Tibial nerve (tissue), 4 donors: ENCODE data around the gene SHMT2. TPM values are rescaled to one million over a fixed set of nuclear protein-coding genes. Genes with fewer than 3 reads are reported as not detected.

Experiments used
- DNase-seq, 2 donors: peaks; one replicate each; pipeline ENCODE4 v3.0.0-alpha.2; 2019; ENCODE audit warnings: low spot score in 2 of 2
- H3K27ac ChIP-seq, 4 donors: fragments of 200-600 bp; sonication (generic) in 3 of 4; one replicate each; pipeline ENCODE4 v1.5.1; 2017 to 2019; ENCODE audit warnings: mild to moderate bottlenecking in 1 of 4
- H3K27me3 ChIP-seq, 2 donors: fragments of 200-600 bp; sonication (generic) in 1 of 2; one replicate each; pipeline versions ENCODE4 v1.5.1 to v1.6.0; 2017 to 2019
- H3K36me3 ChIP-seq, 3 donors: fragments of 200-600 bp; sonication (generic); one replicate each; pipeline ENCODE4 v1.5.1; 2018 to 2019
- H3K4me1 ChIP-seq, 4 donors: fragments of 200-600 bp; sonication (generic) in 3 of 4; one replicate each; pipeline ENCODE4 v1.5.1; 2017 to 2019
- H3K4me3 ChIP-seq, 4 donors: fragments of 200-600 bp; sonication (generic) in 3 of 4; one replicate each; pipeline ENCODE4 v1.5.1; 2017 to 2019; ENCODE audit warnings: mild to moderate bottlenecking in 1 of 4, moderate library complexity in 1 of 4
- H3K9me3 ChIP-seq, 4 donors: fragments of 200-600 bp; sonication (generic) in 3 of 4; one replicate each; pipeline ENCODE4 v1.5.1; 2017 to 2019
- CTCF ChIP-seq, 5 experiments: fragments of 200-600 bp in 3 of 5; fragments of 450-650 bp in 2 of 5; sonication (generic) in 3 of 5; IDR thresholded peaks; one replicate each; pipeline ENCODE4 v1.5.1; 2016 to 2019; ENCODE audit warnings: antibody characterized with exemption in 5 of 5, mild to moderate bottlenecking in 3 of 5, moderate library complexity in 2 of 5
- EP300 ChIP-seq, 2 donors: sonication (generic); formaldehyde crosslinking; IDR thresholded peaks; one replicate each; pipeline ENCODE4 v1.6.1; 2017; ENCODE audit warnings: antibody characterized with exemption in 2 of 2, mild to moderate bottlenecking in 1 of 2
- POLR2A ChIP-seq, 2 donors: fragments of 450-650 bp; IDR thresholded peaks; one replicate each; pipeline ENCODE4 v1.6.1; 2017; ENCODE audit warnings: antibody characterized with exemption in 2 of 2, mild to moderate bottlenecking in 2 of 2, moderate library complexity in 2 of 2
- WGBS, 2 donors: methylation state at CpG; one replicate each; pipeline ENCODE4 v1.1.5; 2018; 5-methylcytosine and 5-hydroxymethylcytosine counted together
- total RNA-seq, 4 donors: library from RNA; depleted of rRNA; stranded (reverse); fragments of >200 nt; gene quantifications; one replicate each; pipeline ENCODE4 v1.1.0, GENCODE V29; 2016

The SHMT2 gene
- total RNA-seq, 4 donors from 2014 or later: 18.4 to 77.3 (median 32.6) TPM

DNA sequence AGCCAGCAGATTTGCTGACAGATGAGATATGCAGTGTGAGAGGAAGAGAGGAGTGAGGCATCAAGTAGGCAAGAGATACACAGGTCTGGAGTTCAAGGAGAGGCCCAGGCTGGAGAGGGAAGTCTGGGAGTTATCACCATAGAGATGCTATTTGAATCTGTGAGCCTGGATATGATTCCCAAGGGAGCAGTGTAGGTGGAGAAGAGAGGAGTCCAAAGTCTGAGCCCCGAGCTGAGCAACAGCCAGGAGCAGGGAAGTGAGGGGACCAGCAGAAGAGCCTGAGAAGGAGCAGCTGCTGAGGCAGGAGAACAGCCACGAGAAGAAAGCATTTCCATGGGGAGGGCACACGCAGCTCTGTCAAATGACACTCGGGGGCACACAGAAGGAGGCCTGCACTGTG is 33.1 kb upstream of the SHMT2 start:
- no peak for DNase-seq
- Histone ChIP-seq H3K9me3 (no peaks in the 10 kb centered on the region), H3K4me3 (no peak overlapping the region), H3K27me3 (no peaks in the 10 kb centered on the region), H3K36me3 (peaks cover 2 to 100% (median 30%) of the 10 kb centered on the region in 3 donors), H3K4me1 (no peaks in the 10 kb centered on the region), H3K27ac (no peak overlapping the region)
- TF ChIP-seq POLR2A (IDR thresholded peaks at IDR 0.05) (no peak), EP300 (IDR thresholded peaks at IDR 0.05) (no peak), CTCF (IDR thresholded peaks at IDR 0.05) (no peak)
- 60 to 62% methylated on average over 4 of the region's 4 CpGs for WGBS, 2 donors

DNA sequence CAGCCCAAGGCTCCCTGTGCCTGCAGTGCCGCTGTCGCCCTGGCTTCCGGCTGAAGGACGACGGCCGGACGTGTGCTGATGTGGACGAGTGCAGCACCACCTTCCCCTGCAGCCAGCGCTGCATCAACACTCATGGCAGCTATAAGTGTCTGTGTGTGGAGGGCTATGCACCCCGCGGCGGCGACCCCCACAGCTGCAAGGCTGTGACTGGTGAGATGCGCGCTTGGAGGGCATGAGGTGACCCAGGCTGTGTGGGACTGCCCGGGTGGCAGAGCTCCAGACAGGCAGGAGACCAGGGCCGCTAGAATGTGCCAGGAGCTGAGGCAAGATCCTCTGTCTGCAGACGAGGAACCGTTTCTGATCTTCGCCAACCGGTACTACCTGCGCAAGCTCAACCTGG is 32.6 kb upstream of the SHMT2 start:
- Histone ChIP-seq H3K27ac (no peak overlapping the region), H3K4me3 (no peak overlapping the region), H3K27me3 (no peaks in the 10 kb centered on the region), H3K9me3 (no peaks in the 10 kb centered on the region), H3K4me1 (no peaks in the 10 kb centered on the region), H3K36me3 (peaks cover 2 to 100% (median 30%) of the 10 kb centered on the region in 3 donors)
- no peak for DNase-seq
- TF ChIP-seq CTCF (IDR thresholded peaks at IDR 0.05) (no peak), POLR2A (IDR thresholded peaks at IDR 0.05) (no peak), EP300 (IDR thresholded peaks at IDR 0.05) (no peak)
- 87 to 92% methylated on average over 9 to 21 of the region's 22 CpGs for WGBS, 2 donors

DNA sequence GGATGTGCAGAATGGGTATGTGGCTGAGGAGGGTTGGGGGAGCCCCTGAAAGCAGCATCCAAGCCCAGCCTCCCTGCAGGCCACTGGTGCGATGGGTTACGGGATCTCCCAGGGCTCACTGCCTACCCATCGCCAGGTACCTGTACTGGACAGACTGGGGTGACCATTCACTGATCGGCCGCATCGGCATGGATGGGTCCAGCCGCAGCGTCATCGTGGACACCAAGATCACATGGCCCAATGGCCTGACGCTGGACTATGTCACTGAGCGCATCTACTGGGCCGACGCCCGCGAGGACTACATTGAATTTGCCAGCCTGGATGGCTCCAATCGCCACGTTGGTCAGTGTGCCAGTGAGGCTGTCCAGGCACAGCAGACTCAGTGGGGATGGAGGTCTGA is 31.2 kb upstream of the SHMT2 start:
- H3K27ac ChIP-seq: no peak overlapping the region
- DNase-seq: no peak
- peaks cover 2 to 100% (median 19%) of the 10 kb centered on the region in 3 donors for H3K36me3 ChIP-seq

DNA sequence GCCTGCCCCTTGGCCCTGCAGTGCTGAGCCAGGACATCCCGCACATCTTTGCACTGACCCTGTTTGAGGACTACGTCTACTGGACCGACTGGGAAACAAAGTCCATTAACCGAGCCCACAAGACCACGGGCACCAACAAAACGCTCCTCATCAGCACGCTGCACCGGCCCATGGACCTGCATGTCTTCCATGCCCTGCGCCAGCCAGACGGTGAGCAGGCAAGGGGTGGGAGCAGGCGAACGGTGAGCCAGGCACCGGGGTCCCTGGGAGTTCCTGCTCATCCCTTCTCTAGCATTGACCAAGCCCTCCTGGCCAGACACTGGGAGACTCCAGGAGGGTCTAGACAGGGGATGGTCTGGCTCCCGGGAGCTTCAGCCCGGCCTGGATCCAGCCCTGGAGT is 30.3 kb upstream of the SHMT2 start:
- H3K4me1 ChIP-seq: no peaks in the 10 kb centered on the region
- DNase-seq: no peak
- no peak overlapping the region for H3K4me3 ChIP-seq
- H3K9me3 ChIP-seq: no peaks in the 10 kb centered on the region
- H3K27me3 ChIP-seq: no peaks in the 10 kb centered on the region
- TF ChIP-seq EP300 (IDR thresholded peaks at IDR 0.05): no peak
- no peak for TF ChIP-seq CTCF (IDR thresholded peaks at IDR 0.05)
- TF ChIP-seq POLR2A (IDR thresholded peaks at IDR 0.05): no peak
- 80 to 84% methylated on average over 9 to 13 of the region's 15 CpGs for WGBS, 2 donors
- no peak overlapping the region for H3K27ac ChIP-seq
- peaks cover 2 to 100% (median 14%) of the 10 kb centered on the region in 3 donors for H3K36me3 ChIP-seq

More for the DNA sequence above, 31.2 kb upstream of the SHMT2 start:
- Histone ChIP-seq H3K9me3 (no peaks in the 10 kb centered on the region), H3K27me3 (no peaks in the 10 kb centered on the region), H3K4me3 (no peak overlapping the region), H3K4me1 (no peaks in the 10 kb centered on the region)
- WGBS, 2 donors: 89 to 92% methylated on average over 4 to 17 of the region's 17 CpGs
- TF ChIP-seq EP300 (IDR thresholded peaks at IDR 0.05) (no peak), CTCF (IDR thresholded peaks at IDR 0.05) (no peak), POLR2A (IDR thresholded peaks at IDR 0.05) (no peak)

DNA sequence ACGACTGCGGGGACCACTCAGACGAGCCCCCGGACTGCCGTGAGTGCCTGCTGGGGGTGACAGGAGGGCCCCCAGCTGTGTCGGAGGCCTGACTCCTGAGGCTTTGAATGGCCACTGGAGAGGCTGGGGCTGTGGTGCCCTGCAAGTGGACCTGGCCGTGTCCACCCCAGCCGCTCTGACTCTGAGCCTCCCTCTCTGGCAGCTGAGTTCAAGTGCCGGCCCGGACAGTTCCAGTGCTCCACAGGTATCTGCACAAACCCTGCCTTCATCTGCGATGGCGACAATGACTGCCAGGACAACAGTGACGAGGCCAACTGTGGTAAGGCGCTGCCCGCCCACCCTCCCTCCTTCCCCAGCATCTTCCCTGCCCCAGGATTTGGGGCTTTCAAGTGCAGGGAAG is 29.0 kb upstream of the SHMT2 start:
- H3K27me3 ChIP-seq: no peaks in the 10 kb centered on the region
- 86 to 93% methylated on average over 5 to 11 of the region's 15 CpGs for WGBS, 2 donors
- H3K27ac ChIP-seq: no peak overlapping the region
- H3K36me3 ChIP-seq: peaks cover 2 to 100% (median 12%) of the 10 kb centered on the region in 3 donors
- no peaks in the 10 kb centered on the region for H3K9me3 ChIP-seq
- DNase-seq: no peak
- no peak for TF ChIP-seq POLR2A (IDR thresholded peaks at IDR 0.05)
- no peak for TF ChIP-seq EP300 (IDR thresholded peaks at IDR 0.05)
- no peak for TF ChIP-seq CTCF (IDR thresholded peaks at IDR 0.05)
- H3K4me1 ChIP-seq: no peaks in the 10 kb centered on the region
- no peak overlapping the region for H3K4me3 ChIP-seq
